ENCODE data around the gene LSM7. TPM values are rescaled to one million over a fixed set of nuclear protein-coding genes. Genes with fewer than 3 reads are reported as not detected.

The LSM7 gene
- total RNA-seq, 1 donor from 2014 or later, result 183 TPM

DNA sequence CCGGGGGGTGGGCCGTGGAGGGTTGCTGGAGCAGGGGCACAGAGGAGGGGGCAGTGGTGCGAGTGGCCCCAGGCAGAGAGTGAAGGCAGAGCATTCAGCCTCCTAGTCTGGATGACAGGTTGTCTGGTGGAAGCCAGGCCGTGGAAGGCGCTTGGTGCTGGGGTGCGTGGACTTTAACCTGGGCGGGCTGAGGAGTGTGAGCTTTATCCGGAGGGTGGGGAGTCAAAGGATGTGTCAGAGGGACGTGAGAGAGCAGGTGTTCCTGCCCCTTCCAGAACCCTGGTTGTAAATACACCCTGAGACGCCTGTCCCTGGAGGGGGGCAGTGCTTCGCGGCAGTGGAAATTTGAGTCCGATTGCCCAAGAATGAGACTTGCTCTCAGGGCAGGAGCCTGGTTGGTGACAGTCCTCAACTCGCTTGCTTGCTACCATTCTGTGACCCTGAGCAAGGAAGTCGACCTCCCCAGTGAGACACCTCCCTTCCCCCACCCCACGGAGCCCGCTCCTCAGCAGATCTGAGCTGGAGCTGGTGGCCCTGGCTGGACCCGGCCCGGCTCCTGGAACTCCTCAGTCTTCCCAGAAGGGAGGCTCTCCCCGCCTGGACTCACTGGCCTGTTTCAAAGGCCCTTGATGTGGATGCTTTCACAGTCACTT lies 2.4 kb upstream of the LSM7 start:
- Histone ChIP-seq H3K27me3 (no peaks in the 10 kb centered on the region), H3K9ac (no peak overlapping the region), H3K4me3 (peak overlapping the region; percentile 18), H3K4me2 (peak overlapping the region; percentile 99), H3K9me3 (ENCODE audit: low read depth) (no peaks in the 10 kb centered on the region), H2AFZ (replicated peaks) (no peak overlapping the region), H3F3A (ENCODE audit: low read depth) (peaks cover 64% of the 10 kb centered on the region), H3K79me2 (ENCODE audit: low read depth) (peaks cover 89% of the 10 kb centered on the region), H3K36me3 (no peaks in the 10 kb centered on the region), H4K20me1 (ENCODE audit: low read depth) (peaks cover 63% of the 10 kb centered on the region), H3K4me1 (peaks cover 29% of the 10 kb centered on the region), H3K27ac (peak overlapping the region; percentile 89)
- H3K4me1 Mint-ChIP-seq, result peaks cover 54% of the 10 kb centered on the region
- H3K27ac Mint-ChIP-seq, result peak overlapping the region; percentile 86
- H3K36me3 Mint-ChIP-seq, result peaks cover 2% of the 10 kb centered on the region
- H3K9me3 Mint-ChIP-seq, result peaks cover 2% of the 10 kb centered on the region
- H3K4me3 Mint-ChIP-seq, result peak overlapping the region; percentile 94
- TF ChIP-seq EZH2 (IDR thresholded peaks at IDR 0.05), result no peak
- TF ChIP-seq, protein P1, sequence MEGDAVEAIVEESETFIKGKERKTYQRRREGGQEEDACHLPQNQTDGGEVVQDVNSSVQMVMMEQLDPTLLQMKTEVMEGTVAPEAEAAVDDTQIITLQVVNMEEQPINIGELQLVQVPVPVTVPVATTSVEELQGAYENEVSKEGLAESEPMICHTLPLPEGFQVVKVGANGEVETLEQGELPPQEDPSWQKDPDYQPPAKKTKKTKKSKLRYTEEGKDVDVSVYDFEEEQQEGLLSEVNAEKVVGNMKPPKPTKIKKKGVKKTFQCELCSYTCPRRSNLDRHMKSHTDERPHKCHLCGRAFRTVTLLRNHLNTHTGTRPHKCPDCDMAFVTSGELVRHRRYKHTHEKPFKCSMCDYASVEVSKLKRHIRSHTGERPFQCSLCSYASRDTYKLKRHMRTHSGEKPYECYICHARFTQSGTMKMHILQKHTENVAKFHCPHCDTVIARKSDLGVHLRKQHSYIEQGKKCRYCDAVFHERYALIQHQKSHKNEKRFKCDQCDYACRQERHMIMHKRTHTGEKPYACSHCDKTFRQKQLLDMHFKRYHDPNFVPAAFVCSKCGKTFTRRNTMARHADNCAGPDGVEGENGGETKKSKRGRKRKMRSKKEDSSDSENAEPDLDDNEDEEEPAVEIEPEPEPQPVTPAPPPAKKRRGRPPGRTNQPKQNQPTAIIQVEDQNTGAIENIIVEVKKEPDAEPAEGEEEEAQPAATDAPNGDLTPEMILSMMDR (IDR thresholded peaks at IDR 0.05), result no peak
- TF ChIP-seq EZH2phosphoT487 (IDR thresholded peaks at IDR 0.05), result no peak
- H3K27me3 Mint-ChIP-seq (ENCODE audit: insufficient read depth, low read depth), result peaks cover 12% of the 10 kb centered on the region
- DNase-seq (ENCODE audit: low spot score), result no peak

GRCh38 chr19:2330255-2330631 lies 1.9 kb upstream of the LSM7 start:
- Mint-ChIP-seq H3K4me3 (peak overlapping the region; percentile 94), H3K9me3 (no peaks in the 10 kb centered on the region), H3K27me3 (ENCODE audit: insufficient read depth, low read depth) (peaks cover 10% of the 10 kb centered on the region), H3K4me1 (peaks cover 54% of the 10 kb centered on the region), H3K27ac (peak overlapping the region; percentile 86), H3K36me3 (no peaks in the 10 kb centered on the region)
- H2AFZ ChIP-seq (replicated peaks), result no peak overlapping the region
- H3K27me3 ChIP-seq, result no peaks in the 10 kb centered on the region
- no peak for DNase-seq (ENCODE audit: low spot score)
- H3K4me3 ChIP-seq, result no peak overlapping the region
- peak overlapping the region; percentile 99 for H3K4me2 ChIP-seq
- no peaks in the 10 kb centered on the region for H3K36me3 ChIP-seq
- peaks cover 84% of the 10 kb centered on the region for H3K79me2 ChIP-seq (ENCODE audit: low read depth)
- TF ChIP-seq EZH2 (IDR thresholded peaks at IDR 0.05), result no peak
- TF ChIP-seq, protein P1 (IDR thresholded peaks at IDR 0.05), result no peak
- no peak for TF ChIP-seq EZH2phosphoT487 (IDR thresholded peaks at IDR 0.05)
- peaks cover 59% of the 10 kb centered on the region for H3F3A ChIP-seq (ENCODE audit: low read depth)
- H3K4me1 ChIP-seq, result peaks cover 29% of the 10 kb centered on the region
- H4K20me1 ChIP-seq (ENCODE audit: low read depth), result peaks cover 68% of the 10 kb centered on the region
- H3K9me3 ChIP-seq (ENCODE audit: low read depth), result no peaks in the 10 kb centered on the region
- H3K27ac ChIP-seq, result no peak overlapping the region
- no peak overlapping the region for H3K9ac ChIP-seq

GRCh38 chr19:2329501-2329916 lies 1.1 kb upstream of the LSM7 start:
- Histone ChIP-seq H3K4me1 (peaks cover 29% of the 10 kb centered on the region), H3K36me3 (no peaks in the 10 kb centered on the region), H4K20me1 (ENCODE audit: low read depth) (peaks cover 69% of the 10 kb centered on the region), H3F3A (ENCODE audit: low read depth) (peaks cover 52% of the 10 kb centered on the region), H3K9ac (no peak overlapping the region), H3K4me2 (peak overlapping the region; percentile 99), H3K9me3 (ENCODE audit: low read depth) (no peaks in the 10 kb centered on the region), H3K27ac (no peak overlapping the region), H3K27me3 (no peaks in the 10 kb centered on the region), H2AFZ (replicated peaks) (no peak overlapping the region), H3K4me3 (peak overlapping the region; percentile 76), H3K79me2 (ENCODE audit: low read depth) (peaks cover 79% of the 10 kb centered on the region)
- H3K27me3 Mint-ChIP-seq (ENCODE audit: insufficient read depth, low read depth), result peaks cover 10% of the 10 kb centered on the region
- H3K9me3 Mint-ChIP-seq, result no peaks in the 10 kb centered on the region
- peaks cover 57% of the 10 kb centered on the region for H3K4me1 Mint-ChIP-seq
- peaks cover 2% of the 10 kb centered on the region for H3K36me3 Mint-ChIP-seq
- H3K4me3 Mint-ChIP-seq, result peak overlapping the region; percentile 94
- peak overlapping the region; percentile 83 for H3K27ac Mint-ChIP-seq
- no peak for TF ChIP-seq EZH2 (IDR thresholded peaks at IDR 0.05)
- TF ChIP-seq, protein P1 (IDR thresholded peaks at IDR 0.05), result no peak
- TF ChIP-seq EZH2phosphoT487 (IDR thresholded peaks at IDR 0.05), result no peak
- DNase-seq (ENCODE audit: low spot score), result peak; percentile 93
